Epithelial cell of proximal tubule (primary cell): ENCODE results near the gene GJD3. TPM values are rescaled to one million over a fixed set of nuclear protein-coding genes. Genes with fewer than 3 reads are reported as not detected.

ENCODE experiments used
- DNase-seq: peaks from one replicate; pipeline ENCODE4 v3.0.0-alpha.2; 2011; ENCODE audit warnings: low read depth
- H3K4me3 ChIP-seq: 2 replicates; pipeline ENCODE4 v1.5.1; 2011; ENCODE audit warnings: low read depth, mild to moderate bottlenecking, low read length
- total RNA-seq: library from RNA; depleted of rRNA; stranded (reverse); fragments of >200 nt; gene quantifications from 2 replicates; pipeline ENCODE4 v1.2.3, GENCODE V29; 2015
- TF ChIP-seq, protein P1 (sequence below): conservative IDR thresholded peaks from 2 replicates; pipeline ENCODE4 v1.5.1; 2012; ENCODE audit warnings: low read depth, mild to moderate bottlenecking, low read length

Gene GJD3
- total RNA-seq, 1 donor from 2014 or later, result not detected

GRCh38 chr17:40341808-40342503 is 22.6 kb downstream of the GJD3 start:
- H3K4me3 ChIP-seq, result peak overlapping the region; percentile 82
- TF ChIP-seq, protein P1, sequence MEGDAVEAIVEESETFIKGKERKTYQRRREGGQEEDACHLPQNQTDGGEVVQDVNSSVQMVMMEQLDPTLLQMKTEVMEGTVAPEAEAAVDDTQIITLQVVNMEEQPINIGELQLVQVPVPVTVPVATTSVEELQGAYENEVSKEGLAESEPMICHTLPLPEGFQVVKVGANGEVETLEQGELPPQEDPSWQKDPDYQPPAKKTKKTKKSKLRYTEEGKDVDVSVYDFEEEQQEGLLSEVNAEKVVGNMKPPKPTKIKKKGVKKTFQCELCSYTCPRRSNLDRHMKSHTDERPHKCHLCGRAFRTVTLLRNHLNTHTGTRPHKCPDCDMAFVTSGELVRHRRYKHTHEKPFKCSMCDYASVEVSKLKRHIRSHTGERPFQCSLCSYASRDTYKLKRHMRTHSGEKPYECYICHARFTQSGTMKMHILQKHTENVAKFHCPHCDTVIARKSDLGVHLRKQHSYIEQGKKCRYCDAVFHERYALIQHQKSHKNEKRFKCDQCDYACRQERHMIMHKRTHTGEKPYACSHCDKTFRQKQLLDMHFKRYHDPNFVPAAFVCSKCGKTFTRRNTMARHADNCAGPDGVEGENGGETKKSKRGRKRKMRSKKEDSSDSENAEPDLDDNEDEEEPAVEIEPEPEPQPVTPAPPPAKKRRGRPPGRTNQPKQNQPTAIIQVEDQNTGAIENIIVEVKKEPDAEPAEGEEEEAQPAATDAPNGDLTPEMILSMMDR, result no peak
- no peak for DNase-seq

- TF ChIP-seq, protein P1, result peak; percentile 13
- no peak for DNase-seq
- peak overlapping the region; percentile 82 for H3K4me3 ChIP-seq
Observed at GRCh38 chr17:40340880-40341807, 23.4 kb downstream of the GJD3 start.

GRCh38 chr17:40340327-40340726 is 24.2 kb downstream of the GJD3 start:
- DNase-seq, result no peak
- TF ChIP-seq, protein P1, result no peak
- no peak overlapping the region for H3K4me3 ChIP-seq

DNA sequence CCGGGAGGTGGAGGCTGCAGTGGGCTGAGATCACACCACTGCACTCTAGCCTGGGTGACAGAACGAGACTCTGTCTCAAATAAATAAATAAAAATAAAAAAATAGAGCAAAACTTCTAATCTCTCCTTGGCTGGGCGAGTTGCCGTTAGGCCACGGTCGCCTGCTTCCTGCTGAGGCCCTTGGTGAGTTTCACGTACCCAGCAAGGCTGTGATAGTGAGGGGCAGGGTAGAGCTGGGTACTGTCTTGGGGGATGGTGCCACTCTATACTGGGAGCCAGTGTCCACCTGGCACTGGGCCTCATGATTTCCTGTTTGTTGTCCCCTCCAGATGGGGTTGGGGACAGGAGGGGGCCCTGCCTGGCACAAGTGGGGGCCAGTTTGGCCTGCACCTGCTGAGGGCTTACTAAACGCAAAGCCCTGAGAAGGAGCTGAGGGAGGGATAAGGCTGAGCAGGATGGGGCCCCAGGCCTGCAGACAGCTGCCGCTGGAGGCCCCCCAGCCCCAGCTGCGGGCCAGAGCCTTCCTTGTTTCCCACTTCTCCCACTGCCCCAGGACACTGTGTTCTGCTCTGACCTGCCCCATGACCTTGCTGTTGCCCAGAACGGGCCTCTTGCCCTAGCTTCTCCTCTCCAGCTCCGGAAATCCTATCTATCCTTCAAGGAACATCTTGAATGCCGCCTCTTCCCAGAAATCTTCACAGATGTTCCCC is 25.4 kb downstream of the GJD3 start:
- H3K4me3 ChIP-seq, result no peak overlapping the region
- no peak for DNase-seq
- TF ChIP-seq, protein P1, result no peak

DNA sequence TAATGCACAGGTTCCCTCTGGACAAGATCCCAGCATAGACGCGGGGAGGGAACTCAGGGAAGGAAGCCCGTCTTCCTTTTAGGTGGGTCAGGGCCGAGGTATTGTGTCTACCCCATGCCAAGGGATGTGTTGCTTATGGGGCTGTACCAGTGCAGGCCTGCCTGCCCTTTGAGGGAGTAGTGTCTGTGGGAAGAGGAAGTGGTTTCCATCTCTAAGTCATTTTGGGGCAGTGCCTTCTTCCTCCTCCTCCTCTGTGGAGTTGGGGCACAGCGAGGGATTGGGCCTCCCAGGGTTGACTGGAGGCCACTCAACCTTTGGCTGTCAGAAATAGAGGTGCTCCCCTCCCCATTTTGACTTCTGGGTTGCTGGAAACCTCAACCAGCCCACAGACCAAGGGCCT is 26.5 kb downstream of the GJD3 start:
- no peak overlapping the region for H3K4me3 ChIP-seq
- TF ChIP-seq, protein P1, result no peak
- no peak for DNase-seq

DNA sequence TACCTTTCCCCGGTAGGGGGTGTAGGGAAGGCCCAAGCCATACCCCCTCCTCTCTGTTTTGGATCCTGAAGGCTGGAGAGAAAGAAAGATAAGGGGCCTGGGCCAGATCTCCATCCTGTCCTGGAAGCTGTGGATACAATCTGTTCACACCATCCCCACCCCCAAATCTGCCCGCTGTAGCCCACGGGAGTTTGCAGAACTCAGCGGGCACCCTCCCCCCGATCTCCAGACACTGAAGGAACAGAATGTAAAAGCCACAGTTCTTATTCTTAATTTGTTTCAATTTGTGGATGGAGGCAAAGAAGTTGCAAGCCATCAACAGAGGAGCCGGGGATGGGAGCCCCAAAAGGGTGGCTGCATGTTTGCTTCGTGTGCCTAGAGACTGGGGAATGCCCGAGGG is 27.2 kb downstream of the GJD3 start:
- no peak for DNase-seq
- TF ChIP-seq, protein P1, result no peak
- no peak overlapping the region for H3K4me3 ChIP-seq
